K562 (cell line): ENCODE results near the gene RNMT. TPM values are rescaled to one million over a fixed set of nuclear protein-coding genes. Genes with fewer than 3 reads are reported as not detected.
"Not testable (repeated sequence)": the region's sequence is repeated elsewhere in the genome, so short reads cannot be mapped to it uniquely, and the experiment has no call there.

Experiments
- ATAC-seq: fragments of 200-7000 bp; cut with Tn5 transposase; 3 replicates; pipeline ENCODE4 v1.9.1; 2020; ENCODE audit warnings: moderate library complexity
- BruUV-seq: library from RNA; stranded (reverse); fragments of 400-500 nt; replicated peaks from 2 replicates; lab custom pipeline; 2021; lab: Mats Ljungman, UMichigan
- CTCF ChIA-PET: fragments of 300-600 bp; formaldehyde crosslinking; extraction: SDS; loops from one replicate; lab custom pipeline; 2021; ENCODE audit warnings: low intra/inter-chr PET ratio; lab: Yijun Ruan, JAX
- POLR2A ChIA-PET: fragments of 300-600, 350-650 bp; sonication (Branson Sonifier 250); formaldehyde crosslinking; extraction: SDS; loops from one replicate; lab custom pipeline; 2021; ENCODE audit warnings: antibody characterized with exemption, inconsistent platforms; lab: Yijun Ruan, JAX
- DNase-seq, 4 experiments: peaks; one replicate each; pipeline versions ENCODE4 v3.0.0 to v3.0.0-alpha.2; 2011 to 2018; ENCODE audit warnings: low spot score in 3 of 4, mixed read lengths in 3 of 4; ENCODE audit errors: extremely low read depth in 1 of 4
- FAIRE-seq: peaks from 2 replicates; lab custom pipeline; 2011; peaks lifted over from hg19 to GRCh38; lab: Jason Lieb, UNC
- H2AFZ ChIP-seq: 2 replicates; pipeline ENCODE4 v1.6.0; 2011; ENCODE audit warnings: low read depth, low read length, control low read depth, inconsistent platforms
- H3K27ac ChIP-seq: fragments of 200-600 bp; 3 replicates; pipeline ENCODE4 v1.8.0; 2011; ENCODE audit warnings: low read depth, mild to moderate bottlenecking, control low read depth, inconsistent platforms, low read length, moderate library complexity, mixed read lengths; ENCODE audit errors: extremely low read depth
- H3K27me3 ChIP-seq, 2 experiments: fragments of 300-600 bp in 1 of 2; 2 replicates in 1 of 2; 3 replicates in 1 of 2; pipeline versions ENCODE4 v1.6.0 to v1.8.0; 2011; ENCODE audit warnings: inconsistent platforms in 2 of 2, low read length in 2 of 2, mild to moderate bottlenecking in 1 of 2, mixed read lengths in 1 of 2, moderate library complexity in 1 of 2; ENCODE audit not compliant: control insufficient read depth in 2 of 2, insufficient read depth in 2 of 2
- H3K36me3 ChIP-seq: fragments of 300-600 bp; 3 replicates; pipeline ENCODE4 v1.8.0; 2011; ENCODE audit warnings: mild to moderate bottlenecking, low read length, inconsistent platforms; ENCODE audit not compliant: control insufficient read depth, insufficient read depth
- H3K4me1 ChIP-seq, 2 experiments: fragments of 200-600 bp in 1 of 2; replicated peaks in 1 of 2; 2 replicates in 1 of 2; 3 replicates in 1 of 2; pipeline versions ENCODE4 v1.5.1 to v1.8.0; 2011; ENCODE audit warnings: inconsistent platforms in 2 of 2, low read length in 2 of 2, mild to moderate bottlenecking in 1 of 2, mixed read lengths in 1 of 2, moderate library complexity in 1 of 2; ENCODE audit not compliant: control insufficient read depth in 2 of 2, insufficient read depth in 2 of 2
- H3K4me2 ChIP-seq: 2 replicates; pipeline ENCODE4 v1.6.1; 2011; ENCODE audit warnings: low read length, control low read depth, inconsistent platforms, mixed read lengths; ENCODE audit not compliant: insufficient read depth
- H3K4me3 ChIP-seq: fragments of 200-600 bp; sonication (generic), shearing (Covaris generic); 2 replicates; pipeline ENCODE4 v1.5.1; 2016; ENCODE audit warnings: control low read depth, inconsistent platforms
- H3K79me2 ChIP-seq: fragments of 200-600 bp; 3 replicates; pipeline ENCODE4 v1.8.0; 2011; ENCODE audit warnings: low read length, inconsistent platforms; ENCODE audit not compliant: control insufficient read depth, insufficient read depth
- H3K9ac ChIP-seq, 2 experiments: 2 replicates each; pipeline versions ENCODE4 v1.6.0 to v1.6.1; 2011; ENCODE audit warnings: low read depth in 2 of 2, low read length in 2 of 2, control low read depth in 1 of 2, inconsistent platforms in 1 of 2, mild to moderate bottlenecking in 1 of 2, mixed read lengths in 1 of 2; ENCODE audit not compliant: insufficient read depth in 1 of 2
- H3K9me1 ChIP-seq: one replicate; pipeline ENCODE4 v1.6.0; 2011; ENCODE audit warnings: inconsistent platforms, mild to moderate bottlenecking, low read length, moderate library complexity; ENCODE audit not compliant: control insufficient read depth, insufficient read depth
- H3K9me3 ChIP-seq: replicated peaks from 2 replicates; pipeline ENCODE4 v1.5.1; 2011; ENCODE audit warnings: low read depth, low read length, inconsistent platforms; ENCODE audit not compliant: control insufficient read depth, insufficient read depth
- H4K20me1 ChIP-seq: replicated peaks from 2 replicates; pipeline ENCODE4 v1.6.1; 2011; ENCODE audit warnings: low read length, inconsistent platforms, mixed read lengths; ENCODE audit not compliant: control insufficient read depth, insufficient read depth
- ARID1B ChIP-seq: fragments of 450-650 bp; IDR thresholded peaks from 2 replicates; pipeline ENCODE4 v1.6.1; 2016; ENCODE audit warnings: antibody characterized with exemption, mild to moderate bottlenecking, inconsistent platforms
- CBFA2T2 ChIP-seq: fragments of 450-650 bp; conservative IDR thresholded peaks from 2 replicates; pipeline ENCODE4 v1.6.1; 2017; ENCODE audit warnings: mild to moderate bottlenecking
- CBFA2T3 ChIP-seq: fragments of 450-650 bp; IDR thresholded peaks from 2 replicates; pipeline ENCODE4 v1.6.1; 2017
- CLOCK ChIP-seq: fragments of 250-450 bp; sonication (Bioruptor Pico); IDR thresholded peaks from 2 replicates; pipeline ENCODE4 v1.4.0; 2020; ENCODE audit warnings: mild to moderate bottlenecking, moderate library complexity, borderline replicate concordance
- L3MBTL2 ChIP-seq: fragments of 450-650 bp; IDR thresholded peaks from 2 replicates; pipeline ENCODE4 v1.6.1; 2016; ENCODE audit warnings: mild to moderate bottlenecking, moderate library complexity
- TAL1 ChIP-seq: fragments of 450-650 bp; IDR thresholded peaks from 2 replicates; pipeline ENCODE4 v1.6.1; 2016; ENCODE audit warnings: mild to moderate bottlenecking
- TCF3 ChIP-seq: sonication (generic); formaldehyde crosslinking; IDR thresholded peaks from 2 replicates; pipeline ENCODE4 v1.4.0; 2020; ENCODE audit warnings: mild to moderate bottlenecking, missing genetic modification reagents
- WGBS: fragments of 100-300 bp; shearing (Covaris generic); methylation state at CpG from one replicate; pipeline ENCODE4 v1.1.6; 2016; ENCODE audit warnings: low coverage, mixed read lengths; ENCODE audit not compliant: insufficient coverage; ENCODE audit errors: missing lambda C conversion rate; 5-methylcytosine and 5-hydroxymethylcytosine counted together
- in situ Hi-C: fragments of 300-500 bp; cut with MboI; formaldehyde crosslinking; loops from 4 replicates; pipeline ENCODE4 v1.15.0; 2018; ENCODE audit warnings: inconsistent platforms, mixed read lengths
- intact Hi-C: fragments of 100-400 bp; cut with micrococcal nuclease; formaldehyde crosslinking; loops from 2 replicates; pipeline ENCODE4 v1.14.2; 2022
- polyA plus RNA-seq, 8 experiments: library from polyadenylated mRNA; depleted of rRNA in 4 of 8; stranded (reverse) in 5 of 8; unstranded in 3 of 8; fragments of >200 nt; fragmentation: Nextera tagmentation in 2 of 8; fragmentation: Illumina TruSeq in 1 of 8; extraction: Ambion mirVana in 2 of 8; extraction: Trizol in 1 of 8; gene quantifications; 2 replicates each; pipeline versions ENCODE4 v1.2.1 to v1.2.3, GENCODE V29; 2011 to 2014; ENCODE audit warnings: inconsistent platforms in 1 of 8, missing spikeins in 1 of 8
- total RNA-seq, 7 experiments: library from RNA; depleted of rRNA in 6 of 7; stranded (reverse); fragments of >200 nt in 6 of 7; fragmentation: Illumina TruSeq in 2 of 7; extraction: Trizol in 2 of 7; gene quantifications; 2 replicates each; pipeline versions ENCODE4 v1.2.1 to v1.2.3, GENCODE V29; 2011 to 2021; ENCODE audit warnings: low replicate concordance in 1 of 7

Gene RNMT
- total and polyA plus RNA-seq, 9 of the 15 experiments (the other 6 are each of a cell fraction or from before 2014, with no cell fraction given) = 20.2 to 63.4 (median 34.1) TPM

DNA sequence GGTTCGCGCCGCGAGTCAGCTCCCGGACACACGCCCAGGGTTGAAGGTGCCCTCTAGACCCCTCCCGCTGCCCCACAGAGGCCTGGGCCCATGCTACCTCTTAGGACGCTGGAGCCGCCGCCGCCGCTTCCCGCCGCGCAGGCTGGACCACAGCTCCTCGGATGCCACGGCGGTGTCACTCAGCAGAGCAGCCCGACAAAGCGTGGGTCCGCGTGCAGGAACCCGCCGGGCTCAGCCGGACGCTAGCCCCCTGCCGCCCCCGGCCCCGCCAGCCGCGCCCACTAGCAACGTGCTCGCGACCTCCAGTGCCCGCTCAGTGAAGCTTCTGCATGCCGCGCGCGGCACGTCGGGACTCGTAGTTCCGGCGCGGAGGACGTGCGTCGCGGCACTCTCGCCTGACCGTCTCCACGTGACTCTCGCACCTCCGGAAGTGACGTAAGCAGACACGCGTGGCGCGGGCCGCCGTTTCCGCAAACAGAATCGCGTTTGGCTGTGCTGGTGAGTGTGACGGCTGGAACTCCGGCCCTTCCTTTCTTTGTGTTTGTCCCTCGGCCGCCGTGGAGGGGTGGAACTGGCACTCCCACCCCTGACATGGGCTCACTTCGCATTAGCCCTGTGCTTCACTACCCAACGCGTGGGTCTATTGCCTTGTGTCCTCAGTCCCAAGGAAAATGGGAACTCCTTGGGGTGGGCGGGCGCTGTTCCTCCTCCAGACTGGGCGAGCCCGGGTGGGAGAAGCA, at the start of gene RNMT, which contains the start of gene FAM210A (continued):
- peak; percentile 48; the same call in 1 of the 2 replicates for TF ChIP-seq CLOCK
- TF ChIP-seq L3MBTL2 = peak; percentile 88

DNA sequence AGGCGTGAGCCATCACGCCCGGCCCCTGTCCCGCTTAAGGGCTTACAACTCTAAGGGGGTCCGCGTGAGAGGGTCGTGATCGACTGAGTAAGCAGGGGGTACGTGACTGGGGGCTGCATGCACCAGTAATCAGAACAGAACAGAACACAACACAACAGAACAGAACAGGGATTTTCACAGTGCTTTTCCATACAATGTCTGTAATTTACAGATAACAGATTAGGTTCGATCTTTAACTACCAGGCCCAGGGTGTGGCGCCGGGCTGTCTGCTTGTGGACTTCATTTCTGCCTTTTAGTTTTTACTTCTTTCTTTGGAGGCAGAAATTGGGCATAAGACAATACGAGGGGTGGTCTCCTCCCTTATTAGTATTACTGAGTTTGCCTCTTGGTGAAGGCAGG, 49.1 kb upstream of the RNMT start:
- POLR2A ChIA-PET, H3K4me1 ChIP-seq, H4K20me1 ChIP-seq, H3K9ac ChIP-seq, intact Hi-C loops, H3K9me1 ChIP-seq, H3K27me3 ChIP-seq, H3K4me3 ChIP-seq, BruUV-seq, FAIRE-seq, CTCF ChIA-PET, H3K27ac ChIP-seq, H3K9me3 ChIP-seq, H3K4me2 ChIP-seq, DNase-seq, in situ Hi-C loops, H2AFZ ChIP-seq: not testable (repeated sequence)
- peaks cover 16% of the 10 kb centered on the region; the same call in 2 of the 3 replicates for H3K36me3 ChIP-seq
- WGBS = 51% methylated on average over 7 of the region's 13 CpGs
- peak; percentile 32; the same call in 1 of the 3 replicates for ATAC-seq
- TF ChIP-seq CBFA2T3 (peak; percentile 68), ARID1B (peak; percentile 39), CBFA2T2 (peak; percentile 31; the same call in 1 of the 2 replicates), TAL1 (peak; percentile 60), TCF3 (CRISPR knock-in tag) (peak; percentile 19; the same call in 1 of the 2 replicates)
- peaks cover 46% of the 10 kb centered on the region for H3K79me2 ChIP-seq
